Non-pigmented ciliary epithelial cell (primary cell): ENCODE measurements around the gene IRF9.

ENCODE experiments used
- DNase-seq: peaks from one replicate; pipeline ENCODE4 v3.0.0-alpha.2; 2010; ENCODE audit warnings: low read depth

The IRF9 gene

GRCh38 chr14:24160850-24161804 is at the start of gene IRF9:
IRF9 (plus strand) TSS chr14:24161265; CDS start chr14:24162145, 880 bp downstream.
- DNase-seq, result peak; percentile 77

- no peak for DNase-seq
These were observed 47.7 kb upstream of the IRF9 start for GRCh38 chr14:24113379-24113800.

DNA sequence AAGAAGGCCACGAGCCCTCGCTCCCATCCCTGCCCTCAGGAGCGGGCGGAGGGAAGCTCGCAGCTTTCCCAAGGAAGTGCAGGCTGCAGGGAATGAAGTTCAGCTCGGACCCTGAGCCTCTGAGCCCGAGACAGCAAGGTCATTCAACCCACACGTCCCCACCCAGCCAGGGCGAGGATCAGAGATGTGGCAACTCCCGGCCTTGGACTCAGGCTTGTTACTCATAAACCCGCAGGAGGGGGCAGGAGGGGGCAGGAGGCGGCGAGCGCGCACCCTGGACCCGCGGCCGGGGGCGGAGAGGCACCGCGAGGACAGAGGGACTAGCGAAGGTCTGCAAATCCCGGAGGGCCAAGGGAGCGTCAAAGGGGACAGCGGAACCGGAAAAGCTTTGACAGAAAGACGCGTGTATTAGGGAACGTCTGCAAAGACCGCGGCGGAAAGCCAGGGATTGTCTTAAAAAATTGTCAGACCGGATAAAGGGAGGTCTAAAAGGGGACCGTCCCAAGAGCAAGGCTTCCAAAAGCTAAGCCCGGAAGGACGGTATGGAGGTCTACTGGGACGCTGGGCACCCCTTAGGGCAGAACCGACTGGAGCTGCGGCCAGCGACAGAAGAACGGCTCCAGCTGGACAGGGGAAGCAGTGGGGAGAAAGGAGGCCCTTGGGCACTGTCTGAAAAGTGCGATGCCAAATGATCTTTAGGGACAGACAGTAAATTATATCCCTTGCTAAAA is 47.1 kb upstream of the IRF9 start:
- DNase-seq, result peak; percentile 73

- peak; percentile 100 for DNase-seq
These were observed 46.3 kb upstream of the IRF9 start, which contains the start of the genes DCAF11 and NRL for GRCh38 chr14:24114532-24115421. DCAF11 (plus strand) TSS chr14:24114777; CDS start chr14:24115595, 818 bp downstream. NRL (minus strand) TSS chr14:24114949; CDS start chr14:24082848, 32,101 bp downstream.

GRCh38 chr14:24115422-24116127 is 45.5 kb upstream of the IRF9 start:
- DNase-seq, result no peak

DNA sequence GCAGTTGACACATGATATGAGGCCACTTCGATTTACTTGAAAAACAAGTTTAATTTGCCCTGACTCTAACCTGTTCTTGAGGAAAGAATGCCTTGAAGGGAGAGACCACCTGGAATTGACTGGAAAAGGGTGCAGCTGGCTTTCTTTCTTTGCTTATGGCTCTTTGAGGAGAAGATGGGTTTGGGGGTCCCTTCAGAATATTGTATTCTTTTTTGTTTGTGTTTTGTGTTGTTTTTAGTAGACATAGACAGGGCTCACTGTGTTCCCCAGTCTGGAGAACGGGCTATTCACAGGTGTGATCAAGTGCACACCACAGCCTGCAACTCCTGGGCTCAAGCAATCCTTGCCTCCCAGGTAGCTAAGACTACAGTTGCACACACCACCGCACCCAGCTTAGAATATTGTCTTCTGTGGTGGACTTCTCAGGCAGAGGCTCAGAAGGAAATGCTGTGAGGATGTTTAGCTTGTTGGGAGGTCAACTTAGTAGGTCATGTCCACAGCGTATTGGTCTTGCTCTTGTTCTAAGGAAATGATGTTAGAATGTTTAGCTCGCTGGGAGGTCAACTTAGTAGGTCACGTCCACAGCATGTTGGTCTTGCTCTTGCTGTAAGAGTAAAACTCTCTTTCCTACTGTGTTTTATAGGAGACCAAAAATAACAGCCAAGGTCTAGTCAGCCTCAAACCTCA is 44.8 kb upstream of the IRF9 start:
- DNase-seq, result no peak

GRCh38 chr14:24117179-24117578 is 43.9 kb upstream of the IRF9 start:
- DNase-seq, result no peak

DNA sequence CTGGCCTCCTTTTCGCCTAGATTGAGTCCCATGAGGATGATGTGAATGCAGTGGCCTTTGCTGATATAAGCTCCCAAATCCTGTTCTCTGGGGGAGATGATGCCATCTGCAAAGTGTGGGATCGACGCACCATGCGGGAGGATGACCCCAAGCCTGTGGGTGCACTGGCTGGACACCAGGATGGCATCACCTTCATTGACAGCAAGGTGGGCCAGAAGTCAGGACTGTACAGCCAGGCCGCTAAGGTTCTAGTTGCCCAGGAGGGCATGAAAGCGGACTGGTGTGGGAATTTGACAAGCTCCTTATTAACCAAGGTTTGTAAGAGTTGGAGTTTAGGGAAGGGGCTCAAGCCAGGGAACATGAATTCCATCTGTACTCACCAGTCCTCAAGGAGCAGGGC is 41.4 kb upstream of the IRF9 start:
- no peak for DNase-seq

GRCh38 chr14:24121210-24121609 is 39.9 kb upstream of the IRF9 start:
- DNase-seq, result no peak

DNA sequence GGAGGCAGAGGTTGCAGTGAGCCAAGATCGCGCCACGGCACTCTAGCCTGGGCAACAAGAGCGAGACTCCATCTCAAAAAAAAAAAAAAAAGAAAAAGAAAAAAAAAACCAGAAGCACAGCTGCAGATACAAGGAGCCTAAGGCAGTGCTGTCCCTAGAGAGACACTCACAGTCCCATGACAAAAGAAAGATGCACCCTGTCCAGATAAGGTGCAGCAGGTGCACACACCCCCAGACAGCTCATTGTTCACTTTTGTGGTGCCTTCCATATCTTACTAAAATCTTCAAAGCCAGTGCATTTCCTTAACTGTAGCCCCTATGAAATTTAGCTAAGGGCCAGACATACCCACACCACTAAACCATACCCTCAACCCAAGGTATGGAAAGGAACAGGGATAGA is 38.6 kb upstream of the IRF9 start:
- no peak for DNase-seq

DNA sequence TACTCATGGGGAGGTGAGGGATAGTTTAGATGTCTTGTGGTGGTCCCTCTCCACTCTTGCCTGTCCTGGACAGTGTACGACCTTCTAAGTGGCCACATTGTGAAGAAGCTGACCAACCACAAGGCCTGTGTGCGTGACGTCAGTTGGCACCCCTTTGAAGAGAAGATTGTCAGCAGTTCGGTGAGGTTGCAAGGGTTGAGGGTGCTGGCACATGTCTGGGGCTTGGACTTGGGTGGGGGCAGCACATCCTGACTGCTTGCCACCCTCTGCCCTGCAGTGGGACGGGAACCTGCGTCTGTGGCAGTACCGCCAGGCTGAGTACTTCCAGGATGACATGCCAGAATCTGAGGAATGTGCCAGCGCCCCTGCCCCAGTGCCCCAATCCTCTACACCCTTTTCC is 38.2 kb upstream of the IRF9 start:
- no peak for DNase-seq

DNA sequence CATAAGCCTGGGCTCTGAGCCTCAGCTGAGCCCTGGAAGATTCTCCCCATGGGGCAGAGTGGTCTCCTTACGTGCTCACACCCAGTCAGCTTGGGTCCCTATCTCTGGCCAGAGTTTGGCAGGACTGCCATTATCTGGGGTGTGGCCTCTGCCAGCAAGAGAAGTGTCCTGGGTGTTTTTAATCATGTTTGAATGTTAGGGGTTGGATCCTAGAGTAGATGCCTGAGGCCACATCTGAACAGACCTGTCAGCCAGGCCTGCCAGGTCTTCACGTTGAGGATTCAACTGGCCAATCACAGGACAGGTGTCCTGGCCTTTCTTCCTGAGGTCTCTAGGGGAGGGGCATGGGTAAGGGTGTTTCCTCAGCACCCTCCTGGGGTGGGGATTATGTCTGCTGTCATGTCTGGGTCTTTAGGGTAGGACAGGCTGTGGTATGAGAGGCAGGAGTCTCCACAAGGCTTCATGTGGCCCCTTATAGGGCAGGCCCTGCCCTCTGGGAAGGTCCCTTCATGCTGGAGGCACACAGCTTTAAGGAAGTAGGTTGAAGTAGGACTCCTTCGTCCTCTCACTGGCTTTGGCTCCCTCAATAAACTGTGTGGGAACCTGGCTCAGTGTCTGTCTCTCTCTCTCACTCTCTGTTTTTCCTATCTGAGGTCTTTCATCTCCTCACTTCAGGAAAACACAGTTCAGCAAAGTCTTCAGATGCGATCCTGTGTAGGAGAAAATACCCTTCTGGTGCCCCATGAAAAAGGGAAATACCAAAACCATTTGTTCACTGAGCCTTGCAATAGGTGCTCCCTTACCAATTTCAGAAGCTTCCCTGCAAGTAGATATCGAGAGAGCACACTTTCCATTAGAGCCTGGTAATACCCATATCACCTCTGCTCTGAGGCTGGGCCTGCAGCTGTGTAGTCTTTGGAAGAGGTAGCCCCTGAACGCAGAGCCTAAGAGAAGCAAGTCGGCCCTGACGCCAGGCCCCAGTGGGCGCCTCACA is 37.3 kb upstream of the IRF9 start:
- DNase-seq, result no peak

- no peak for DNase-seq
These were observed 34.1 kb upstream of the IRF9 start for GRCh38 chr14:24126939-24127338.

GRCh38 chr14:24127673-24128072 is 33.4 kb upstream of the IRF9 start:
- no peak for DNase-seq

GRCh38 chr14:24129410-24129998 is 31.6 kb upstream of the IRF9 start:
- DNase-seq, result no peak

GRCh38 chr14:24130380-24130716 is 30.7 kb upstream of the IRF9 start, which contains the start of gene FITM1:
FITM1 (plus strand) TSS chr14:24130659; CDS start chr14:24131564, 905 bp downstream.
- DNase-seq, result no peak

GRCh38 chr14:24130717-24131548 is 30.1 kb upstream of the IRF9 start:
- DNase-seq, result no peak

- no peak for DNase-seq
These were observed 29.5 kb upstream of the IRF9 start for GRCh38 chr14:24131549-24131966.
